K562 (cell line): Measurements from ENCODE around the gene IRX2. TPM values are rescaled to one million over a fixed set of nuclear protein-coding genes. Genes with fewer than 3 reads are reported as not detected.

Source experiments
- ATAC-seq: fragments of 200-7000 bp; cut with Tn5 transposase; 3 replicates; pipeline ENCODE4 v1.9.1; 2020; ENCODE audit warnings: moderate library complexity
- BruUV-seq: library from RNA; stranded (reverse); fragments of 400-500 nt; replicated peaks from 2 replicates; lab custom pipeline; 2021; lab: Mats Ljungman, UMichigan
- CTCF ChIA-PET: fragments of 300-600 bp; formaldehyde crosslinking; extraction: SDS; loops from one replicate; lab custom pipeline; 2021; ENCODE audit warnings: low intra/inter-chr PET ratio; lab: Yijun Ruan, JAX
- POLR2A ChIA-PET: fragments of 300-600, 350-650 bp; sonication (Branson Sonifier 250); formaldehyde crosslinking; extraction: SDS; loops from one replicate; lab custom pipeline; 2021; ENCODE audit warnings: antibody characterized with exemption, inconsistent platforms; lab: Yijun Ruan, JAX
- DNase-seq, 4 experiments: peaks; one replicate each; pipeline versions ENCODE4 v3.0.0 to v3.0.0-alpha.2; 2011 to 2018; ENCODE audit warnings: low spot score in 3 of 4, mixed read lengths in 3 of 4; ENCODE audit errors: extremely low read depth in 1 of 4
- FAIRE-seq: peaks from 2 replicates; lab custom pipeline; 2011; peaks lifted over from hg19 to GRCh38; lab: Jason Lieb, UNC
- H2AFZ ChIP-seq: 2 replicates; pipeline ENCODE4 v1.6.0; 2011; ENCODE audit warnings: low read depth, low read length, control low read depth, inconsistent platforms
- H3K27ac ChIP-seq: fragments of 200-600 bp; 3 replicates; pipeline ENCODE4 v1.8.0; 2011; ENCODE audit warnings: low read depth, mild to moderate bottlenecking, control low read depth, inconsistent platforms, low read length, moderate library complexity, mixed read lengths; ENCODE audit errors: extremely low read depth
- H3K27me3 ChIP-seq, 2 experiments: fragments of 300-600 bp in 1 of 2; 2 replicates in 1 of 2; 3 replicates in 1 of 2; pipeline versions ENCODE4 v1.6.0 to v1.8.0; 2011; ENCODE audit warnings: inconsistent platforms in 2 of 2, low read length in 2 of 2, mild to moderate bottlenecking in 1 of 2, mixed read lengths in 1 of 2, moderate library complexity in 1 of 2; ENCODE audit not compliant: control insufficient read depth in 2 of 2, insufficient read depth in 2 of 2
- H3K36me3 ChIP-seq: fragments of 300-600 bp; 3 replicates; pipeline ENCODE4 v1.8.0; 2011; ENCODE audit warnings: mild to moderate bottlenecking, low read length, inconsistent platforms; ENCODE audit not compliant: control insufficient read depth, insufficient read depth
- H3K4me1 ChIP-seq, 2 experiments: fragments of 200-600 bp in 1 of 2; replicated peaks in 1 of 2; 2 replicates in 1 of 2; 3 replicates in 1 of 2; pipeline versions ENCODE4 v1.5.1 to v1.8.0; 2011; ENCODE audit warnings: inconsistent platforms in 2 of 2, low read length in 2 of 2, mild to moderate bottlenecking in 1 of 2, mixed read lengths in 1 of 2, moderate library complexity in 1 of 2; ENCODE audit not compliant: control insufficient read depth in 2 of 2, insufficient read depth in 2 of 2
- H3K4me2 ChIP-seq: 2 replicates; pipeline ENCODE4 v1.6.1; 2011; ENCODE audit warnings: low read length, control low read depth, inconsistent platforms, mixed read lengths; ENCODE audit not compliant: insufficient read depth
- H3K4me3 ChIP-seq: fragments of 200-600 bp; sonication (generic), shearing (Covaris generic); 2 replicates; pipeline ENCODE4 v1.5.1; 2016; ENCODE audit warnings: control low read depth, inconsistent platforms
- H3K79me2 ChIP-seq: fragments of 200-600 bp; 3 replicates; pipeline ENCODE4 v1.8.0; 2011; ENCODE audit warnings: low read length, inconsistent platforms; ENCODE audit not compliant: control insufficient read depth, insufficient read depth
- H3K9ac ChIP-seq, 2 experiments: 2 replicates each; pipeline versions ENCODE4 v1.6.0 to v1.6.1; 2011; ENCODE audit warnings: low read depth in 2 of 2, low read length in 2 of 2, control low read depth in 1 of 2, inconsistent platforms in 1 of 2, mild to moderate bottlenecking in 1 of 2, mixed read lengths in 1 of 2; ENCODE audit not compliant: insufficient read depth in 1 of 2
- H3K9me1 ChIP-seq: one replicate; pipeline ENCODE4 v1.6.0; 2011; ENCODE audit warnings: inconsistent platforms, mild to moderate bottlenecking, low read length, moderate library complexity; ENCODE audit not compliant: control insufficient read depth, insufficient read depth
- H3K9me3 ChIP-seq: replicated peaks from 2 replicates; pipeline ENCODE4 v1.5.1; 2011; ENCODE audit warnings: low read depth, low read length, inconsistent platforms; ENCODE audit not compliant: control insufficient read depth, insufficient read depth
- H4K20me1 ChIP-seq: replicated peaks from 2 replicates; pipeline ENCODE4 v1.6.1; 2011; ENCODE audit warnings: low read length, inconsistent platforms, mixed read lengths; ENCODE audit not compliant: control insufficient read depth, insufficient read depth
- EWSR1 ChIP-seq: fragments of 450-650 bp; IDR thresholded peaks from 2 replicates; pipeline ENCODE4 v1.6.1; 2018; ENCODE audit warnings: borderline replicate concordance, mild to moderate bottlenecking, low read depth, moderate library complexity; ENCODE audit not compliant: partially characterized antibody
- MAFK ChIP-seq: IDR thresholded peaks from 2 replicates; pipeline ENCODE4 v1.6.1; 2011; ENCODE audit warnings: low read length, improper control_type of control experiment
- MCM5 ChIP-seq: fragments of 450-650 bp; IDR thresholded peaks from 2 replicates; pipeline ENCODE4 v1.6.1; 2016; ENCODE audit warnings: low read depth
- MYNN ChIP-seq, 2 experiments: sonication (generic); formaldehyde crosslinking in 1 of 2; IDR thresholded peaks; 2 replicates each; pipeline versions ENCODE4 v1.5.0 to v1.6.1; 2016 to 2020; ENCODE audit warnings: antibody characterized with exemption in 1 of 2, missing genetic modification reagents in 1 of 2
- POU5F1 ChIP-seq: fragments of 150-350 bp; IDR thresholded peaks from 2 replicates; pipeline ENCODE4 v1.6.1; 2014; ENCODE audit warnings: borderline replicate concordance, low read length, low read depth, mild to moderate bottlenecking; ENCODE audit not compliant: partially characterized antibody
- ZNF507 ChIP-seq: conservative IDR thresholded peaks from 2 replicates; pipeline ENCODE4 v1.6.1; 2017; ENCODE audit warnings: missing genetic modification characterization, missing compliant biosample characterization
- WGBS: fragments of 100-300 bp; shearing (Covaris generic); methylation state at CpG from one replicate; pipeline ENCODE4 v1.1.6; 2016; ENCODE audit warnings: low coverage, mixed read lengths; ENCODE audit not compliant: insufficient coverage; ENCODE audit errors: missing lambda C conversion rate; 5-methylcytosine and 5-hydroxymethylcytosine counted together
- in situ Hi-C: fragments of 300-500 bp; cut with MboI; formaldehyde crosslinking; loops from 4 replicates; pipeline ENCODE4 v1.15.0; 2018; ENCODE audit warnings: inconsistent platforms, mixed read lengths
- intact Hi-C: fragments of 100-400 bp; cut with micrococcal nuclease; formaldehyde crosslinking; loops from 2 replicates; pipeline ENCODE4 v1.14.2; 2022
- polyA plus RNA-seq, 8 experiments: library from polyadenylated mRNA; depleted of rRNA in 4 of 8; stranded (reverse) in 5 of 8; unstranded in 3 of 8; fragments of >200 nt; fragmentation: Nextera tagmentation in 2 of 8; fragmentation: Illumina TruSeq in 1 of 8; extraction: Ambion mirVana in 2 of 8; extraction: Trizol in 1 of 8; gene quantifications; 2 replicates each; pipeline versions ENCODE4 v1.2.1 to v1.2.3, GENCODE V29; 2011 to 2014; ENCODE audit warnings: inconsistent platforms in 1 of 8, missing spikeins in 1 of 8
- total RNA-seq, 7 experiments: library from RNA; depleted of rRNA in 6 of 7; stranded (reverse); fragments of >200 nt in 6 of 7; fragmentation: Illumina TruSeq in 2 of 7; extraction: Trizol in 2 of 7; gene quantifications; 2 replicates each; pipeline versions ENCODE4 v1.2.1 to v1.2.3, GENCODE V29; 2011 to 2021; ENCODE audit warnings: low replicate concordance in 1 of 7
- TF ChIP-seq, protein P1 (sequence below): fragments of 450-650 bp; IDR thresholded peaks from 2 replicates; pipeline ENCODE4 v1.6.1; 2014; ENCODE audit warnings: low read depth, mild to moderate bottlenecking, moderate library complexity, borderline replicate concordance

The IRX2 gene
- total and polyA plus RNA-seq, 9 of the 15 experiments (the other 6 are each of a cell fraction or from before 2014, with no cell fraction given), result 0.13 TPM; not detected in 8

DNA sequence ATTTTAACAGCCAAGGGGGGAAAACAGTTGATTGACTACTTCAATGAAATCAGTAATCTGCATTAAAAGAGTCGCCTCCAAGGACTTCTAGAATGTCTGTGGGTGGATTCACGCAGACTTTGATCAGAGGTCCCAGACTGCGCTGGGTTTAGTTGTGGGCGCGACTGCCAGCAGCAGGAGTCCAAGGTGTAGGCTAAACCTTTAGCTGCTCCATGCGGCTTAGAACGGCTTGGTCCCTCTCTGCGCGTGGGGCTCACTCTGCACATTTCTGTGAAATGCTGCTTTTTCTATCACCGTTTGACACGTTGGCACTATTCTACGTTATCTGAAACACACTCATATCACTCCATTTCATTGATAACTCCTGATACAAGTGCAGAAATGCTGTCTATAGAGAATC, 48.6 kb upstream of the IRX2 start:
- no peaks in the 10 kb centered on the region for H3K9me1 ChIP-seq
- POLR2A ChIA-PET, result no interaction called here
- DNase-seq, result no peak
- no peak overlapping the region for H3K4me3 ChIP-seq
- H3K27me3 ChIP-seq, result peaks cover 0 to 4% of the 10 kb centered on the region in 2 experiments; a peak in 1 of 5 replicates
- CTCF ChIA-PET, result no interaction called here
- no peaks in the 10 kb centered on the region for H3K9me3 ChIP-seq
- no peaks in the 10 kb centered on the region for H3K36me3 ChIP-seq
- H3K27ac ChIP-seq, result no peak overlapping the region
- no peak overlapping the region for H3K4me2 ChIP-seq
- WGBS, result 2% methylated on average over 12 of the region's 12 CpGs
- FAIRE-seq, result no peak
- H3K79me2 ChIP-seq, result no peaks in the 10 kb centered on the region
- ATAC-seq, result no peak
- in situ Hi-C loops, result no loop called here
- no peaks in the 10 kb centered on the region; the same call in 1 of the 2 replicates for H4K20me1 ChIP-seq
- H3K4me1 ChIP-seq, result no peaks in the 10 kb centered on the region
- TF ChIP-seq ZNF507, result no peak
- TF ChIP-seq MAFK, result no peak
- intact Hi-C loops, result no loop called here
- H2AFZ ChIP-seq, result no peak overlapping the region
- no TSS peak for BruUV-seq
- H3K9ac ChIP-seq, result no peak overlapping the region

DNA sequence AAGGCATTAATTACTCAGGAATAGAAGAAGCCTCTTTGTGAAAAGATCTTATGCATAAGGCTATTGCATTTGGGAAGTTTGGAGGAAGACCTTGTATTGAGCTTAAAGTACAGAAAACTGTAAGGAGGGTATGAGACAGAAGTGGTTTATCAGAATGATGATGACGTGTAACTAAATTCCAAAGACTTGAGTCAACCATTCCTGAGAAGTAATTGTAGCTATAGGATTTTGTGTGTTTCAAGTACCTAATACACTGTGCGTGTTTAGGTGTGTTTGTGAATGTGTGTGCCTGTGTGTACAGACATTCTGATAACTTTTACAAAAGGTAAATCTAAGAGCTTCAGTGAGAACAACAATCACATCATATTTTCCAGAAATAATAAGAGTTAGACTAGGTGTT, 46.5 kb upstream of the IRX2 start:
- H3K27ac ChIP-seq, result no peak overlapping the region
- CTCF ChIA-PET, result no interaction called here
- H3K9me3 ChIP-seq, result no peaks in the 10 kb centered on the region
- H3K36me3 ChIP-seq, result no peaks in the 10 kb centered on the region
- no peak overlapping the region for H3K4me2 ChIP-seq
- peaks cover 0 to 4% of the 10 kb centered on the region in 2 experiments; a peak in 1 of 5 replicates for H3K27me3 ChIP-seq
- H2AFZ ChIP-seq, result no peak overlapping the region
- no peaks in the 10 kb centered on the region for H3K79me2 ChIP-seq
- DNase-seq, result no peak
- in situ Hi-C loops, result no loop called here
- H3K9ac ChIP-seq, result no peak overlapping the region
- no TSS peak for BruUV-seq
- WGBS, result 0% methylated on average over 2 of the region's 2 CpGs
- H3K4me3 ChIP-seq, result no peak overlapping the region
- FAIRE-seq, result no peak
- intact Hi-C loops, result no loop called here
- POLR2A ChIA-PET, result no interaction called here
- no peaks in the 10 kb centered on the region for H3K9me1 ChIP-seq
- H3K4me1 ChIP-seq, result no peaks in the 10 kb centered on the region
- no peak for ATAC-seq
- H4K20me1 ChIP-seq, result no peaks in the 10 kb centered on the region; the same call in 1 of the 2 replicates
- TF ChIP-seq EWSR1 (no peak), MCM5 (no peak), MYNN (IDR thresholded peaks at IDR 0.05) (no peak), MYNN (CRISPR knock-in tag; IDR thresholded peaks at IDR 0.05) (no peak), POU5F1 (no peak)
- TF ChIP-seq, protein P1, sequence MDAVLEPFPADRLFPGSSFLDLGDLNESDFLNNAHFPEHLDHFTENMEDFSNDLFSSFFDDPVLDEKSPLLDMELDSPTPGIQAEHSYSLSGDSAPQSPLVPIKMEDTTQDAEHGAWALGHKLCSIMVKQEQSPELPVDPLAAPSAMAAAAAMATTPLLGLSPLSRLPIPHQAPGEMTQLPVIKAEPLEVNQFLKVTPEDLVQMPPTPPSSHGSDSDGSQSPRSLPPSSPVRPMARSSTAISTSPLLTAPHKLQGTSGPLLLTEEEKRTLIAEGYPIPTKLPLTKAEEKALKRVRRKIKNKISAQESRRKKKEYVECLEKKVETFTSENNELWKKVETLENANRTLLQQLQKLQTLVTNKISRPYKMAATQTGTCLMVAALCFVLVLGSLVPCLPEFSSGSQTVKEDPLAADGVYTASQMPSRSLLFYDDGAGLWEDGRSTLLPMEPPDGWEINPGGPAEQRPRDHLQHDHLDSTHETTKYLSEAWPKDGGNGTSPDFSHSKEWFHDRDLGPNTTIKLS, result no peak
